ENCODE results near the gene PLEKHJ1. TPM values are rescaled to one million over a fixed set of nuclear protein-coding genes. Genes with fewer than 3 reads are reported as not detected.

PLEKHJ1 gene
- total and polyA plus RNA-seq, 2 of the 13 experiments (the other 11 are each of a cell fraction or from before 2014, with no cell fraction given) = 70.5 to 130 TPM

DNA sequence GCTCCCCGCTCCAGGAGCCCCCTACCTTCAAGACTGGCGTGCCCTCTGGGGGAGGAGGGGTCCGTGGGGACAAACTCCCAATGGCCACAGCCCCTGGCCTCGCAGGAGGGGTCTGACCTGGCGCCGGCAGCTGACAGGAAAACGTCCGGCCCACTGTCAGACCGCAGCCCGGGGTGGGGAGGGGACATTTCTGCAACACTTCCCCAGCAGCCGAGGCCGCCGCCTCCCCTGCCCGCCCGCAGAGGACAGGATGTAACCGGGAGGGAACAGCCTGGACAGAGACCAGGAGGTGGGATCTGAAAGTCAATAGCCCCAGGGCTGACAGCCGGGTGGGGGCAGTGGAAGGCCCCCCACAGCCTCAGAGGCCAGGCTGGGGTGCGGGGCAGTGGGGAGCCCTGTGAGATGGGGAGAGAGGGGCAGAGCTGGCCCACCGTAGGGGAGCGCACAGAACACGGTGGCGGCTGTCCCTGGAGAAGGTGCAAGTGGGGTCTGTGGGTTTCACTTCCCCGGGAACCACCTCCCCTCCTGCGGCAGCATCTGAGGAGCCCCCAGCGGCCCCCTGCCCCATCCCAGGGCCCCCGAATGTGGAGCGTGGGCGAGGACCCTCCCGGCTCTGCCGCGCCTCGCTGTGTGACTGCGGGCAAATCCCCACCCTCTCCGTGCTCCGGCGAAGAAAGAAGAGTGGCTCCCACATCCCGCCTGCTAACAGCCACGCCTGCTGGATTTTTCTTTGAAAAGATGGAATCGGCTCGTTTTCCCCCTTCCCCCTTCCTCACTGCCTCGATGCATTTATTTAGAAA is 46.1 kb upstream of the PLEKHJ1 start, which contains the start of gene PEAK3 (continued):
- TF ChIP-seq ARID4A (CRISPR knock-in tag; IDR thresholded peaks at IDR 0.05; ENCODE audit: borderline replicate concordance) (no peak; the same call in 1 of the 2 replicates), SKIL (CRISPR knock-in tag; IDR thresholded peaks at IDR 0.05; ENCODE audit: borderline replicate concordance) (no peak), REST (IDR thresholded peaks at IDR 0.05; ENCODE audit: borderline replicate concordance in 1 of 2, low read depth in 1 of 2, low read length in 2 of 2) (no peak)
